Mononuclear cell (primary cell): ENCODE data around the gene PPP1R37. TPM values are rescaled to one million over a fixed set of nuclear protein-coding genes. Genes with fewer than 3 reads are reported as not detected.

Experiments
- H3K27me3 ChIP-seq: 2 replicates; pipeline ENCODE4 v1.6.0; 2011; ENCODE audit warnings: low read length, control low read depth; ENCODE audit not compliant: insufficient read depth
- H3K4me1 ChIP-seq: 2 replicates; pipeline ENCODE4 v1.5.1; 2011; ENCODE audit warnings: mild to moderate bottlenecking, low read length, control low read depth; ENCODE audit not compliant: insufficient read depth
- H3K4me3 ChIP-seq: 2 replicates; pipeline ENCODE4 v1.5.1; 2011; ENCODE audit warnings: mild to moderate bottlenecking, low read length, moderate library complexity
- H3K9me3 ChIP-seq: 2 replicates; pipeline ENCODE4 v1.5.1; 2011; ENCODE audit warnings: low read depth, mild to moderate bottlenecking, control low read depth, low read length
- total RNA-seq: library from RNA; depleted of rRNA; stranded (reverse); fragments of >200 nt; gene quantifications from one replicate; pipeline ENCODE4 v1.2.3, GENCODE V29; 2012

The PPP1R37 gene
- 14.0 TPM for total RNA-seq

DNA sequence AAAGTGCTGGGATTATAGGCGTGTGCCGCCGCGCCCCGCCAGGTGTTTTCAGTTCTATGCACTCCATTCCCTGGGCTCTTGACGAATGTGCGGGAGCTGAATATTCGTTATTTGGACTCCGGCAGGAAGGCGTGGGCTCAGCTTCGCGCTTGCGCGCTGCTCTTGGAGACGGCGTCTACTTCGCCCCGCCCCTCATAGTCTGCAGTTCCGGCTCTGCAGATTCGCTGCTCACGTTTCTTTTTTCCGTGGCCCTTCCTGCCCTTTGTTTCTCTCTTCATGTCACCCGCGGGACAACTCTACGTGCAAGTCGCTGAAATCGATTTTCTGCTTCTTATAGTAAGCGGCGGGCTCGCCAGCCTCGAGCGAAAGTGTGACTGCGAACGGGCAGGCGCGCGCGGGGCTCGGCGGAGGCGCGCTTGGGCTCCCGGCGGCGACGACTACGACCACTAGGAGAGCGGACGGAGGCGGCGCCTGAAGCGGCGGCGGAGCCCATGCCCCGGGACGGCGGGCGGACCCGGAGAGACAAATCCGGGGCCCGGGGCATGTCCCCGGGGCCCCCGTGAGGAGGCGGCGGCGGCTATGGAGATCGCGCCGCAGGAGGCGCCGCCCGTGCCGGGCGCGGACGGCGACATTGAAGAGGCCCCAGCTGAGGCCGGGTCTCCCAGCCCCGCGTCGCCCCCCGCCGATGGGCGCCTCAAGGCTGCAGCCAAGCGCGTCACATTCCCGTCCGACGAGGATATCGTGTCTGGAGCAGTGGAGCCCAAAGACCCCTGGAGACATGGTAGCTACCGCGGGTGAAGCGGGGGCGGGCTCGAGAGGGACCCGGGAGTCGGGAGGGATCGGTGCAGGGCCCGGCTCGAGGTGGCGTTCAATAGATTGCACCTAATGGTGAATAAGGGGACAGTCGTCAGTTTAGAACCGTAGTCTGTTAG is at the start of gene PPP1R37:
Gene PPP1R37, plus strand, starts transcription at position 433 of the 932 bp plus-strand sequence. Its CDS starts 147 bp downstream, at position 580.
- no peaks in the 10 kb centered on the region for H3K9me3 ChIP-seq
- H3K27me3 ChIP-seq = no peaks in the 10 kb centered on the region
- H3K4me3 ChIP-seq = peak within 1 kb of the TSS; percentile 86
- peaks cover 55% of the 10 kb centered on the region for H3K4me1 ChIP-seq

- H3K4me3 ChIP-seq = no peak overlapping the region
- no peaks in the 10 kb centered on the region for H3K9me3 ChIP-seq
- no peaks in the 10 kb centered on the region for H3K27me3 ChIP-seq
- H3K4me1 ChIP-seq = peaks cover 58% of the 10 kb centered on the region
These were observed 47.2 kb upstream of the PPP1R37 start for GRCh38 chr19:45045671-45046353.

GRCh38 chr19:45046355-45046754 is 46.6 kb upstream of the PPP1R37 start:
- no peaks in the 10 kb centered on the region for H3K9me3 ChIP-seq
- no peak overlapping the region for H3K4me3 ChIP-seq
- peaks cover 58% of the 10 kb centered on the region for H3K4me1 ChIP-seq
- H3K27me3 ChIP-seq = no peaks in the 10 kb centered on the region

GRCh38 chr19:45047188-45047797 is 45.7 kb upstream of the PPP1R37 start:
- Histone ChIP-seq H3K4me1 (peaks cover 52% of the 10 kb centered on the region), H3K27me3 (no peaks in the 10 kb centered on the region), H3K9me3 (no peaks in the 10 kb centered on the region), H3K4me3 (peak overlapping the region; percentile 39)

DNA sequence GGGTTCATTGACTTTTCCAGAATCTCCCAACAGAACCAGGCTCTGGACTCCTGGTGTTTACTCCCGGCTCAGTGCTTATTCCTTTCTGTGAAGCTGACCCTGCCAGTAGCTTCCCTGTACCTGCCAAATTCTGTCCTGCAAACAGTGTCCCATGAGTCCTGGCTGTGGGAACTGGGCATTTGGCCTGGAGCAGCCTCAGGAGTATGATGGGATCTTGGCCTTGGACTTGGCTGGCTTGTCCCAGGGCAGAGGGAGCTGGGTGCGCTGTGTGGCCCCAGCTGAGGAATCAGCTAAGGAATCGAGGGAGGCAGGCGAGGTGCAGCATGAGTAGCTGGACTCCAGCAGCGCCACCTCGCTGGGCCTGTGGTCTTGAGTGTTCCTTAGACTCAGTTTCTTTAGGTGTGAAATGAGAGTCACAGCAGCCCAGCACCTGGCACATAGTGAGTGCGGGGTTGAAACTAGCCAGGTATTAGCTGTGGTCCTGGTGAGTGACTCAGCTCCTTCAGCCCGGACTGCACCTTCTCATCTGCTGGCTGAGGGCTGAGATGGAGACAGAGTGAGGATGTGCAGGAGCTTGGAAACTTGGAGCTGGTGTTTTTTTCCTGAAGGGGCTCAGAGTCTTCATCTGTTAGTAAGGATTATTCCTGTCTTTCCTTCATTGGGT is 43.8 kb upstream of the PPP1R37 start:
- H3K9me3 ChIP-seq = no peaks in the 10 kb centered on the region
- H3K27me3 ChIP-seq = no peaks in the 10 kb centered on the region
- H3K4me3 ChIP-seq = no peak overlapping the region
- H3K4me1 ChIP-seq = peaks cover 59% of the 10 kb centered on the region

- peaks cover 53% of the 10 kb centered on the region for H3K4me1 ChIP-seq
- H3K27me3 ChIP-seq = no peaks in the 10 kb centered on the region
- no peak overlapping the region for H3K4me3 ChIP-seq
- no peaks in the 10 kb centered on the region for H3K9me3 ChIP-seq
These were observed 42.9 kb upstream of the PPP1R37 start for GRCh38 chr19:45050036-45050435.

DNA sequence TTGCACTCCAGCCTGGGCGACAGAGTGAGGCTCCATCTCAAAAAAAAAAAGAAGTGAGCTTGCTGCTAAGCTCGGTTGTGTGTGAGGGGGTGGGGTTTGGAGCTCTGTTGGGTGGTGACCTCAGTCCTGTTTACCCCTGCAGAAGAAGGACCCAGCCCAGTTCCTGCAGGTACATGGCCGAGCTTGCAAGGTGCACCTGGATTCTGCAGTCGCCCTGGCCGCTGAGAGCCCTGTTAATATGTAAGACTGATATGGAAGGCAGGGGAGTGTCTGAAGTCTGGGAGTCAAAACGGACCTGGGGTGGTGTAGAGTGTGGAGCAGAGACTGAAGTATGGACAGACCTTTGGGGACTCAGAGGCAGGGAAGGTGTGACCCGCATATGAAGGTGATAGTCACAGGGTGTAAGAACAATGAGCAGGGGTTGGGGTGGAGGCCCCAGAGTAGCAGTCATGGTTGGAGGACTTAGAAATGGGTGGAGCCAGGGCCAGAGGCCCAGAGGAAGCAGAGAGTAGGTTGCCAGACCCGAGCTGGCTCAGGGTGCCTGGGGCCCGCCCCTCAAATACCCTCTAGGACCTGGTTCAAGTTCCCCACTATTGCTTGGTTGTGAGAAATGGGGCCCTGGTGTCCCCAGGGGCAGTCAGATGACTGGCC is 40.9 kb upstream of the PPP1R37 start:
- Histone ChIP-seq H3K4me3 (no peak overlapping the region), H3K9me3 (no peaks in the 10 kb centered on the region), H3K27me3 (no peaks in the 10 kb centered on the region), H3K4me1 (peaks cover 34% of the 10 kb centered on the region)

GRCh38 chr19:45056831-45057230 is 36.1 kb upstream of the PPP1R37 start:
- H3K27me3 ChIP-seq = no peaks in the 10 kb centered on the region
- peaks cover 7% of the 10 kb centered on the region for H3K4me1 ChIP-seq
- H3K4me3 ChIP-seq = no peak overlapping the region
- no peaks in the 10 kb centered on the region for H3K9me3 ChIP-seq

DNA sequence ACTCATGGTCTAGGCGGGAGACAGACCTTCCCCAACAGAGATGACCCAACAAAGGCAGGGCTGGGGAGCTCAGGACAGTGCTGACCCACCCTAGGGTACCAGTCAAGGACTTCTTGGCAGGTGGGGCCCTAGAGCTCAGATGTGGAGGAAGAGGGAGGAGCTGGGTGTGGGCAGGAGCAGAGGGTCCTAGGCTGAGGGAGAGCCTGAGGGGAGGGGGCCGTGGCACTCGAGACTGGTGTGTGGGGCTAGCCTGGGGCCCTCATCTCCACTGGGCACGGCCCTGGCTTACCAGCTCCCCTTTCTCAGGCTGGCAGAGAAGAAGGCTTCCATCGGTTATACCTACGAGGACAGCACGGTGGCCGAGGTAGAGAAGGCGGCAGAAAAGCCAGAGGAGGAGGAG is 35.5 kb upstream of the PPP1R37 start:
- Histone ChIP-seq H3K4me3 (no peak overlapping the region), H3K4me1 (peaks cover 7% of the 10 kb centered on the region), H3K9me3 (no peaks in the 10 kb centered on the region), H3K27me3 (no peaks in the 10 kb centered on the region)

DNA sequence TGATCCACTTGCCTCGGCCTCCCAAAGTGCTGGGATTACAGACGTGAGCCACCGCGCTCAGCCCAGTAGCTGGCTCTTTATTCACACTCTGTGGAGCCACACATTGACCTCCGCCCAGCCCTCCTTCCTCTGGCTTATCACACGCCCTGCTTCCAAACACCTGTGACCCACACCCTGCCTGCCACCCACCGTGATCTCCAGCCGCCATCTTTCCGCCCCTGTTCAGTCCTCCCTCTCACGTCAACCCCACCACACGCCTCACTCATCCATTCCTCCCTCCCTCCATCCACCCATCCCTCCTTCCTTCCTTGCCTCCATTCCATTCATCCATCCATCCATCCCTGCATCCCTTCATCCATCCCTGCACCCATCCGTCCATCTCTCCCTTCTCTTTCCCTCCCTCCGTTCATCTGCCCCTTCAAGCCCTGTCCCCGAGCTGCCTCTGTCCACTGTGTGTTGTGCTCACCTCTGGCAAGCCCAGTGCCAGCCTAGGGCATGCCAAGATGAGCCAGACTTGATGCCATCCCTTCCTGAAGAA is 34.3 kb upstream of the PPP1R37 start:
- Histone ChIP-seq H3K4me3 (no peak overlapping the region), H3K9me3 (no peaks in the 10 kb centered on the region), H3K27me3 (no peaks in the 10 kb centered on the region), H3K4me1 (no peaks in the 10 kb centered on the region)

- H3K9me3 ChIP-seq = no peaks in the 10 kb centered on the region
These were observed 33.6 kb upstream of the PPP1R37 start for GRCh38 chr19:45059258-45059965.

GRCh38 chr19:45061965-45062364 is 31.0 kb upstream of the PPP1R37 start:
- Histone ChIP-seq H3K4me1 (no peaks in the 10 kb centered on the region), H3K27me3 (no peaks in the 10 kb centered on the region), H3K9me3 (no peaks in the 10 kb centered on the region), H3K4me3 (no peak overlapping the region)

More at GRCh38 chr19:45059258-45059965, 33.6 kb upstream of the PPP1R37 start:
- Histone ChIP-seq H3K4me1 (no peaks in the 10 kb centered on the region), H3K27me3 (no peaks in the 10 kb centered on the region), H3K4me3 (no peak overlapping the region)

DNA sequence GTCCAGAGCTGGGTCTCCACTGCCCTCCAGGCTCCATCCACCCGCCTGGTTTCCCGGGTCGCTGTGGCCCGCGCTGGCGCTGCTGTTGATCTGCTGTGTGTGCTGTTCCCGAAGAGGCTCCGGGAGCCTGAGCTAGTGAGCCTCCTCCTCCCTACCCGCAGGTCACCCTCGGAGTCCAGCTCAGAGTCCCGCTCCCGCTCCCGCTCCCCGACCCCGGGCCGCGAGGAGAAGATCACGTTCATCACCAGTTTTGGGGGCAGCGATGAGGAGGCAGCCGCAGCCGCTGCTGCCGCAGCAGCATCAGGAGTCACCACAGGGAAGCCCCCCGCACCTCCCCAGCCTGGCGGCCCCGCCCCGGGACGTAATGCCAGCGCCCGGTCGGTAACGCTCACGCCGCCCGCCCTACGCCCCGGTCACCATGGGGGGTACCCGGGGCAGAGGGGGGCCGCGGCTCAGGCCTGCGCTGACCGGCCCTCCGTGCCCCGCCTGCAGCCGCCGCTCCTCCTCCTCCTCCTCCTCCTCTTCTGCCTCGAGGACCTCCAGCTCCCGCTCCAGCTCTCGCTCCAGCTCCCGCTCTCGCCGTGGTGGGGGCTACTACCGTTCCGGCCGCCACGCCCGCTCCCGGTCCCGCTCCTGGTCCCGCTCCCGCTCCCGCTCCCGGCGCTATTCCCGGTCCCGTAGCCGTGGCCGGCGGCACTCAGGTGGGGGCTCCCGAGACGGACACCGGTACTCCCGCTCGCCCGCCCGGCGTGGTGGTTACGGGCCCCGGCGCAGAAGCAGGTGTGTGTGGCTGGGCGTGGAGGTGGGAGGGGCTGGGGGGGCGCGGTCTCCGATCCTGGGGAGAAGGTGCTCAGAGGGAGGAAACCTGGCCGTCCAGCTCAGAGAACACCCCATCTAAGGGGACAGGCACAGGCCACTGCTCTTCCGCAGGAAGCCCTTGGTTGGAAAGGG is 28.9 kb upstream of the PPP1R37 start:
- H3K4me3 ChIP-seq = no peak overlapping the region
- H3K27me3 ChIP-seq = no peaks in the 10 kb centered on the region
- no peaks in the 10 kb centered on the region for H3K9me3 ChIP-seq
- no peaks in the 10 kb centered on the region for H3K4me1 ChIP-seq
